GM21528 (cell line): ENCODE data around the gene HSF2BP.
"Not testable (repeated sequence)": the region's sequence is repeated elsewhere in the genome, so short reads cannot be mapped to it uniquely, and the experiment has no call there.

ENCODE experiments used
- ATAC-seq: cut with Tn5 transposase; IDR thresholded peaks from one replicate; pipeline ENCODE4 v1.9.1; 2021; ENCODE audit warnings: mild to moderate bottlenecking, moderate library complexity; ENCODE audit not compliant: unreplicated experiment, low FRiP score

Gene HSF2BP

GRCh38 chr21:43600642-43601402 lies 58.5 kb downstream of the HSF2BP start:
- ATAC-seq, result no peak

GRCh38 chr21:43599728-43600127 lies 59.6 kb downstream of the HSF2BP start:
- no peak for ATAC-seq

- ATAC-seq, result no peak
Observed at GRCh38 chr21:43598416-43599120, 60.7 kb downstream of the HSF2BP start.

- ATAC-seq, result no peak
Observed at GRCh38 chr21:43597540-43598250, 61.6 kb downstream of the HSF2BP start.

GRCh38 chr21:43597052-43597451 lies 62.2 kb downstream of the HSF2BP start:
- no peak for ATAC-seq

GRCh38 chr21:43596616-43597015 lies 62.7 kb downstream of the HSF2BP start:
- no peak for ATAC-seq

GRCh38 chr21:43595769-43596168 lies 63.5 kb downstream of the HSF2BP start:
- not testable (repeated sequence) for ATAC-seq

GRCh38 chr21:43593078-43593477 lies 66.2 kb downstream of the HSF2BP start:
- ATAC-seq, result no peak

GRCh38 chr21:43591571-43591970 lies 67.7 kb downstream of the HSF2BP start:
- no peak for ATAC-seq

- no peak for ATAC-seq
Observed at GRCh38 chr21:43590194-43590593, 69.1 kb downstream of the HSF2BP start.

- no peak for ATAC-seq
Observed at GRCh38 chr21:43588957-43589356, 70.3 kb downstream of the HSF2BP start.

- ATAC-seq, result no peak
Observed at GRCh38 chr21:43585924-43586413, 73.3 kb downstream of the HSF2BP start.

- ATAC-seq, result no peak
Observed at GRCh38 chr21:43585514-43585913, 73.8 kb downstream of the HSF2BP start.

GRCh38 chr21:43581453-43581852 lies 77.8 kb downstream of the HSF2BP start:
- no peak for ATAC-seq

- no peak for ATAC-seq
Observed at GRCh38 chr21:43578677-43579303, 80.5 kb downstream of the HSF2BP start.

GRCh38 chr21:43575473-43575844 lies 83.8 kb downstream of the HSF2BP start:
- ATAC-seq, result no peak

- ATAC-seq, result no peak
Observed at GRCh38 chr21:43574741-43575472, 84.4 kb downstream of the HSF2BP start.

GRCh38 chr21:43573921-43574320 lies 85.4 kb downstream of the HSF2BP start:
- no peak for ATAC-seq

- no peak for ATAC-seq
Observed at GRCh38 chr21:43572446-43572845, 86.8 kb downstream of the HSF2BP start.

- no peak for ATAC-seq
Observed at GRCh38 chr21:43571976-43572375, 87.3 kb downstream of the HSF2BP start.
